Measurements from ENCODE around the gene FRMD4B.

- TF ChIP-seq CTCF (IDR thresholded peaks at IDR 0.05) = no peak
- no peak for TF ChIP-seq POLR2A (IDR thresholded peaks at IDR 0.05)
Measured at GRCh38 chr3:69388241-69388640, 2.4 kb upstream of the FRMD4B start.
